HL-60 (cell line): ENCODE data around the gene GSTA5.
"Not testable (repeated sequence)": the region's sequence is repeated elsewhere in the genome, so short reads cannot be mapped to it uniquely, and the experiment has no call there.

ENCODE experiments used
- GABPA ChIP-seq: IDR thresholded peaks from 2 replicates; pipeline ENCODE4 v1.6.1; 2012; ENCODE audit warnings: low read depth
- POLR2AphosphoS5 ChIP-seq: IDR thresholded peaks from 2 replicates; pipeline ENCODE4 v1.6.1; 2012; ENCODE audit warnings: low read depth
- SPI1 ChIP-seq: IDR thresholded peaks from 2 replicates; pipeline ENCODE4 v1.6.1; 2012; ENCODE audit warnings: low read depth, mild to moderate bottlenecking, borderline replicate concordance
- TF ChIP-seq, protein P1 (sequence below): IDR thresholded peaks from one replicate; pipeline ENCODE4 v1.5.1; 2011; ENCODE audit warnings: low read length, control low read depth, inconsistent platforms; ENCODE audit not compliant: insufficient read depth
- TF ChIP-seq, protein P2 (sequence below): IDR thresholded peaks from 2 replicates; pipeline ENCODE4 v1.6.1; 2012; ENCODE audit warnings: low read depth; ENCODE audit not compliant: insufficient replicate concordance

DNA sequence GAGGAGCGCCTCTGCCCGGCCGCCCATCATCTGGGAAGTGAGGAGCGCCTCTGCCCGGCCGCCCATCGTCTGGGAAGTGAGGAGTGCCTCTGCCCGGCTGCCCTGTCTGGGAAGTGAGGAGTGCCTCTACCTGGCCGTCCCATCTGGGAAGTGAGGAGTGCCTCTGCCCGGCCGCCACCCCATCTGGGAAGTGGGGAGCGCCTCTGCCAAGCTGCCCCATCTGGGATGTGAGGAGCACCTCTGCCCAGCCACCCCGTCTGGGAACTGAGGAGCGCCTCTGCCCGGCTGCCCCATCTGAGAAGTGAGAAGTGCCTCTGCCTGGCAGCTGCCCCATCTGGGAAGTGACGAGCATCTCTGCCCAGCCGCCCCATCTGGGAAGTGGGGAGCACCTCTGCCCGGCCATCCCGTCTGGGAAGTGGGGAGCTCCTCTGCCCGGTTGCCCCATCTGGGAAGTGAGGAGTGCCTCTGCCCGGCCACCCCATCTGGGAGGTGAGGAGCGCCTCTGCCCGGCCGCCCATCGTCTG lies 15.3 kb downstream of the GSTA5 start:
- TF ChIP-seq, protein P1, sequence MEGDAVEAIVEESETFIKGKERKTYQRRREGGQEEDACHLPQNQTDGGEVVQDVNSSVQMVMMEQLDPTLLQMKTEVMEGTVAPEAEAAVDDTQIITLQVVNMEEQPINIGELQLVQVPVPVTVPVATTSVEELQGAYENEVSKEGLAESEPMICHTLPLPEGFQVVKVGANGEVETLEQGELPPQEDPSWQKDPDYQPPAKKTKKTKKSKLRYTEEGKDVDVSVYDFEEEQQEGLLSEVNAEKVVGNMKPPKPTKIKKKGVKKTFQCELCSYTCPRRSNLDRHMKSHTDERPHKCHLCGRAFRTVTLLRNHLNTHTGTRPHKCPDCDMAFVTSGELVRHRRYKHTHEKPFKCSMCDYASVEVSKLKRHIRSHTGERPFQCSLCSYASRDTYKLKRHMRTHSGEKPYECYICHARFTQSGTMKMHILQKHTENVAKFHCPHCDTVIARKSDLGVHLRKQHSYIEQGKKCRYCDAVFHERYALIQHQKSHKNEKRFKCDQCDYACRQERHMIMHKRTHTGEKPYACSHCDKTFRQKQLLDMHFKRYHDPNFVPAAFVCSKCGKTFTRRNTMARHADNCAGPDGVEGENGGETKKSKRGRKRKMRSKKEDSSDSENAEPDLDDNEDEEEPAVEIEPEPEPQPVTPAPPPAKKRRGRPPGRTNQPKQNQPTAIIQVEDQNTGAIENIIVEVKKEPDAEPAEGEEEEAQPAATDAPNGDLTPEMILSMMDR = not testable (repeated sequence)
- TF ChIP-seq, protein P2, sequence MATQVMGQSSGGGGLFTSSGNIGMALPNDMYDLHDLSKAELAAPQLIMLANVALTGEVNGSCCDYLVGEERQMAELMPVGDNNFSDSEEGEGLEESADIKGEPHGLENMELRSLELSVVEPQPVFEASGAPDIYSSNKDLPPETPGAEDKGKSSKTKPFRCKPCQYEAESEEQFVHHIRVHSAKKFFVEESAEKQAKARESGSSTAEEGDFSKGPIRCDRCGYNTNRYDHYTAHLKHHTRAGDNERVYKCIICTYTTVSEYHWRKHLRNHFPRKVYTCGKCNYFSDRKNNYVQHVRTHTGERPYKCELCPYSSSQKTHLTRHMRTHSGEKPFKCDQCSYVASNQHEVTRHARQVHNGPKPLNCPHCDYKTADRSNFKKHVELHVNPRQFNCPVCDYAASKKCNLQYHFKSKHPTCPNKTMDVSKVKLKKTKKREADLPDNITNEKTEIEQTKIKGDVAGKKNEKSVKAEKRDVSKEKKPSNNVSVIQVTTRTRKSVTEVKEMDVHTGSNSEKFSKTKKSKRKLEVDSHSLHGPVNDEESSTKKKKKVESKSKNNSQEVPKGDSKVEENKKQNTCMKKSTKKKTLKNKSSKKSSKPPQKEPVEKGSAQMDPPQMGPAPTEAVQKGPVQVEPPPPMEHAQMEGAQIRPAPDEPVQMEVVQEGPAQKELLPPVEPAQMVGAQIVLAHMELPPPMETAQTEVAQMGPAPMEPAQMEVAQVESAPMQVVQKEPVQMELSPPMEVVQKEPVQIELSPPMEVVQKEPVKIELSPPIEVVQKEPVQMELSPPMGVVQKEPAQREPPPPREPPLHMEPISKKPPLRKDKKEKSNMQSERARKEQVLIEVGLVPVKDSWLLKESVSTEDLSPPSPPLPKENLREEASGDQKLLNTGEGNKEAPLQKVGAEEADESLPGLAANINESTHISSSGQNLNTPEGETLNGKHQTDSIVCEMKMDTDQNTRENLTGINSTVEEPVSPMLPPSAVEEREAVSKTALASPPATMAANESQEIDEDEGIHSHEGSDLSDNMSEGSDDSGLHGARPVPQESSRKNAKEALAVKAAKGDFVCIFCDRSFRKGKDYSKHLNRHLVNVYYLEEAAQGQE = not testable (repeated sequence)
- not testable (repeated sequence) for TF ChIP-seq POLR2AphosphoS5, SPI1, GABPA
